Thyroid gland (tissue), 4 donors: ENCODE results near the gene LLPH. TPM values are rescaled to one million over a fixed set of nuclear protein-coding genes. Genes with fewer than 3 reads are reported as not detected.

ENCODE experiments used
- DNase-seq, 2 donors: peaks; one replicate each; pipeline ENCODE4 v3.0.0-alpha.2; 2019
- H3K27ac ChIP-seq, 3 donors: fragments of 200-600 bp; sonication (generic); 1 replicate in 2 of 3; 2 replicates in 1 of 3; pipeline ENCODE4 v1.5.1; 2016 to 2019; ENCODE audit warnings: mild to moderate bottlenecking in 1 of 3, moderate library complexity in 1 of 3
- H3K27me3 ChIP-seq: fragments of 200-600 bp; sonication (generic); one replicate; pipeline ENCODE4 v1.5.1; 2019
- H3K36me3 ChIP-seq, 2 donors: fragments of 200-600 bp; sonication (generic); one replicate each; pipeline ENCODE4 v1.5.1; 2016 to 2019
- H3K4me1 ChIP-seq, 2 donors: fragments of 200-600 bp; sonication (generic); one replicate each; pipeline ENCODE4 v1.5.1; 2017 to 2019
- H3K4me3 ChIP-seq, 3 donors: fragments of 200-600 bp; sonication (generic); replicated peaks in 1 of 3; 1 replicate in 2 of 3; 2 replicates in 1 of 3; pipeline ENCODE4 v1.5.1; 2016; ENCODE audit warnings: mild to moderate bottlenecking in 1 of 3
- H3K9me3 ChIP-seq: fragments of 200-600 bp; sonication (generic); one replicate; pipeline ENCODE4 v1.5.1; 2017
- POLR2A ChIP-seq, 2 donors: fragments of 450-650 bp; IDR thresholded peaks; one replicate each; pipeline ENCODE4 v1.6.1; 2017; ENCODE audit warnings: antibody characterized with exemption in 2 of 2, mild to moderate bottlenecking in 2 of 2, moderate library complexity in 1 of 2
- WGBS, 2 donors: methylation state at CpG; one replicate each; pipeline ENCODE4 v1.1.5; 2017; 5-methylcytosine and 5-hydroxymethylcytosine counted together
- intact Hi-C: fragments of 100-400 bp; cut with DNase I; formaldehyde crosslinking; loops from one replicate; pipeline ENCODE4 v1.15.1; 2023
- total RNA-seq, 4 donors: library from RNA; depleted of rRNA; stranded (reverse); fragments of >200 nt; gene quantifications; one replicate each; pipeline ENCODE4 v1.2.3, GENCODE V29; 2016
- TF ChIP-seq, protein P1 (sequence below), 6 experiments: fragments of 200-600 bp in 3 of 6; fragments of 450-650 bp in 3 of 6; sonication (generic) in 3 of 6; IDR thresholded peaks; one replicate each; pipeline ENCODE4 v1.5.1; 2016 to 2019; ENCODE audit warnings: antibody characterized with exemption in 6 of 6, mild to moderate bottlenecking in 2 of 6, inconsistent platforms in 1 of 6, moderate library complexity in 1 of 6

The LLPH gene
- total RNA-seq, 4 donors from 2014 or later, result 4.5 to 15.0 (median 6.3) TPM

DNA sequence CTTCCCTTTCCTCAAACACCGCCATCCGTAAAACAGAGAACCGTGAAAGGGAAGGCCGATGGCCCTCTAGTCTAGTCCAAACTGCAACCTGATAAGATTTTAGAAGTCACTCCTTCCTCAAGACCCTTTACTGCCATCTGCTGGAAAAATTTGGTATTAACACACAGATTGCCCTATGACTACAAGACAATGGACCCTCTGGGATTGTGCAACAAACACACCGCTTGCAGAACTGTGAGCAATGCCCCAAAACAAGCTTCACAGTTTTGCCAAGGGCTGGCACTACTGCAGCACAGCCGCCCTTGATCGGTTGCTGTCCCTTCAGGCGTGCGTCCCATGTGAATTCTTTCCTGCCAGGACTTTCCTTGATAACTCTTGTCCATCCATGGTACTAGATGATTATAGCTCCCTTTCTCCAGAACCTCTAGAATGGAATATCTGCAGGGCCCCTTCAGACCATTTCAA, 23.1 kb downstream of the LLPH start:
- 22 to 26% methylated on average over 9 of the region's 9 CpGs for WGBS, 2 donors
- H3K4me1 ChIP-seq, result no peaks in the 10 kb centered on the region
- intact Hi-C loops, result loop anchor here (10.0 kb wide), 1 partner anchor 793 kb away; no protein-coding TSS in a partner anchor

DNA sequence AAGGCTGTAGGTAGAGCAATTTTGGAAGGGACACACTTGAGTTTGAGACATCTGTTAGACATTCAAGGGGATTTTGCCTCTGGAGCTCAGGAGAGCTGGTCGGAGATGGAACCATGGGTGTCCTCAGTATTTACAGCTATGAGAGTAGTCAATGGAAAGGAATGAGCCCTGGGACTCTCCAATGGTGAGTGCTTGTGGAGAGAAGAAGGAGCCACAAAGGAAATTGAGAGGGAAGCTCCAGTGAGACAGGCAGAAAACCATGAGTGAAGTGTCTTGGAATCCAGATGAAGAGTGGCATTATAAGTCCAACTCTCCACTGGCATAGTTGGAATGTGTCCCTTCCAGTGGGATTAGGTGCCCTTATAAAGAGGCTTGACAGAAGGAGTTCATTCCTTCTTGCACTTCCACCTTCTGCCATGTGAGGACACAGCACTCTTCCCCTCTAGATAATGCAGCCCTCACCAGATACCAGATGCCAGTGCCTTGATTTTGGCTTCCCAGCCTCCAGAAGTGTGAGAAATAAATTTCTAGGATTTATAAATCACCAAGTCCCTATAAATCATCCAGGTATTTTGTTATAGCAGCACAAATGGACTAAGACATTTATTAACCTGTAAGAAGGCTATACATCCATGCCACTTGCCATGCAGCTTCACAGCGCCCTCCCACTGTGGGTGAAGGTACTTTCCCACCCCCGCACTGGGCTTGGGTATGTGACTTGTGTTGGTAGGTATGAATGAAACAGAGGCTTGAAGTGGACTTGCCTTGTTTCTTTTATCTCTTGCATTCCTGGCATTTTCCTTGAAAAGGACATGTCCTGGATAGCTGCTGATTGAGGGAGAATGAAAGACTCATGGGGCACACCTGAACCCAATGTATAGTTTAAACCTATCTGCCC, 27.3 kb downstream of the LLPH start:
- H3K27me3 ChIP-seq, result no peaks in the 10 kb centered on the region
- 88 to 89% methylated on average over 3 of the region's 3 CpGs for WGBS, 2 donors
- H3K9me3 ChIP-seq, result no peaks in the 10 kb centered on the region
- no peak overlapping the region for H3K4me3 ChIP-seq
- H3K27ac ChIP-seq, result no peak overlapping the region
- TF ChIP-seq, protein P1, sequence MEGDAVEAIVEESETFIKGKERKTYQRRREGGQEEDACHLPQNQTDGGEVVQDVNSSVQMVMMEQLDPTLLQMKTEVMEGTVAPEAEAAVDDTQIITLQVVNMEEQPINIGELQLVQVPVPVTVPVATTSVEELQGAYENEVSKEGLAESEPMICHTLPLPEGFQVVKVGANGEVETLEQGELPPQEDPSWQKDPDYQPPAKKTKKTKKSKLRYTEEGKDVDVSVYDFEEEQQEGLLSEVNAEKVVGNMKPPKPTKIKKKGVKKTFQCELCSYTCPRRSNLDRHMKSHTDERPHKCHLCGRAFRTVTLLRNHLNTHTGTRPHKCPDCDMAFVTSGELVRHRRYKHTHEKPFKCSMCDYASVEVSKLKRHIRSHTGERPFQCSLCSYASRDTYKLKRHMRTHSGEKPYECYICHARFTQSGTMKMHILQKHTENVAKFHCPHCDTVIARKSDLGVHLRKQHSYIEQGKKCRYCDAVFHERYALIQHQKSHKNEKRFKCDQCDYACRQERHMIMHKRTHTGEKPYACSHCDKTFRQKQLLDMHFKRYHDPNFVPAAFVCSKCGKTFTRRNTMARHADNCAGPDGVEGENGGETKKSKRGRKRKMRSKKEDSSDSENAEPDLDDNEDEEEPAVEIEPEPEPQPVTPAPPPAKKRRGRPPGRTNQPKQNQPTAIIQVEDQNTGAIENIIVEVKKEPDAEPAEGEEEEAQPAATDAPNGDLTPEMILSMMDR (IDR thresholded peaks at IDR 0.05), result no peak
- no peak for TF ChIP-seq POLR2A (IDR thresholded peaks at IDR 0.05)
- DNase-seq, result no peak
- H3K36me3 ChIP-seq, result no peaks in the 10 kb centered on the region
- H3K4me1 ChIP-seq, result no peaks in the 10 kb centered on the region
- intact Hi-C loops, result loop anchor here (10.0 kb wide), 1 partner anchor 788 kb away; no protein-coding TSS in a partner anchor

More for the DNA sequence above, 23.1 kb downstream of the LLPH start:
- DNase-seq, result peak; percentile 39 to 46
- H3K4me3 ChIP-seq, result no peak overlapping the region
- no peak overlapping the region for H3K27ac ChIP-seq
- no peaks in the 10 kb centered on the region for H3K36me3 ChIP-seq
- TF ChIP-seq, protein P1 (IDR thresholded peaks at IDR 0.05), result peak; percentile 37 to 80 (median 78)
- TF ChIP-seq POLR2A (IDR thresholded peaks at IDR 0.05), result no peak
- no peaks in the 10 kb centered on the region for H3K9me3 ChIP-seq
- no peaks in the 10 kb centered on the region for H3K27me3 ChIP-seq

DNA sequence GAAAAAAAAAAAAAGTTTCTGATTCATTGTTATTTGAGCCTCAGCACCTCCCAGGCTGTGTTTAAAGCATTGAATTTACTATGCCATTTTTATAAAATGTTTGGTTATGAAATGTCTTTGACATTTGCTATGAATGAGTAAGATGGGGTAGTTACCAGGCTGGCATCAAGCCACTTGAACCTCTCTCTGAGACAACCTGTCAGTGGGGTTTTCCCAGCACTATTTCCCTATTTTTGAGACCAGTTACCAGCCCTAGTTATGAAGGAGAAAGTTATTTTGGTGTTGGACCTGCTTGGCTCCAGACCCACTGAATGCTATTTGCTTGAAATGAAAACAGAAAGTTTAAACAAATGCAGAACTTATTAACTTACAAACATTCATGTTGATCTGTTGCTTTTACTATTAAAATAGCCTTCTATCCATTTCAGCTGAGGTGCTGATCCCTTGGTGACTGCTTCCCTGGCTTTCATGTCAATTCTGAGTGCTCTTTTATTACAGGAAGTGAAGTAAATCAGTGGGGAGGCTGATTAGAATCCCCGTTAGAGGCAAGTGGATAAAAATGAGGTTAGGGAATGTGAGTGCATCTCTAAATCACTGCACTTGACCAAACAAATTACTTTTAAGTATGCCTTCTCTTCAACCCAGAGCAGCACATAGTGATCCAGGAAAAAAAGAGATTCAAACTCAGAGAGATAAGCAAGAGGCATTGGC, 37.8 kb downstream of the LLPH start:
- no peaks in the 10 kb centered on the region for H3K9me3 ChIP-seq
- no peak for DNase-seq
- intact Hi-C loops, result no loop called here
- H3K4me3 ChIP-seq, result no peak overlapping the region
- no peak overlapping the region for H3K27ac ChIP-seq
- H3K27me3 ChIP-seq, result no peaks in the 10 kb centered on the region
- TF ChIP-seq, protein P1 (IDR thresholded peaks at IDR 0.05), result no peak
- no peak for TF ChIP-seq POLR2A (IDR thresholded peaks at IDR 0.05)
- 0 to 21% methylated on average over 1 of the region's 1 CpG for WGBS, 2 donors
- no peaks in the 10 kb centered on the region for H3K36me3 ChIP-seq
- no peaks in the 10 kb centered on the region for H3K4me1 ChIP-seq

DNA sequence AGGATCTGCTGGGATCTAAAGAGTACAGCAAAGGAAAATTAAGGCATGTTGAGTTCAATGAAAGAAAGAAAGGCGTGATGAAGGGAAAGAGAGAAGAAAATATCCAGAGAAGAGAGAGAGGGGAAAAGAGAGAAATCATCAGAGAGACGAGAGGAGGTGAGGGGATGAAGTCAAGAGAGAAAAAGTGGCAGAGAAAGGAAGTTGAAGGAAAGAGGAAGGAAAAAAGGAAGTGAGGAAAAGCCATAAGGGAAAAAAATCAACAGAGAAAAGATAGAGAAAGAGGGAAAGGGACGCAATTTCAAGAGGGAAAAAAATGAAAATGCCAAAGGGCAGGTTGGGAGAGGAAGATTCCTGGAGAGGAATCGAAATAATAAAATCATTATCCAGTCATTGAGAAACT, 40.4 kb downstream of the LLPH start:
- no peak for DNase-seq
- WGBS, 2 donors, result 84 to 85% methylated on average over 4 of the region's 4 CpGs

More for the DNA sequence above, 40.4 kb downstream of the LLPH start:
- Histone ChIP-seq H3K27ac (no peak overlapping the region), H3K4me3 (no peak overlapping the region), H3K36me3 (no peaks in the 10 kb centered on the region), H3K27me3 (no peaks in the 10 kb centered on the region), H3K4me1 (no peaks in the 10 kb centered on the region), H3K9me3 (no peaks in the 10 kb centered on the region)
- no peak for TF ChIP-seq POLR2A (IDR thresholded peaks at IDR 0.05)
- TF ChIP-seq, protein P1 (IDR thresholded peaks at IDR 0.05), result no peak
- intact Hi-C loops, result no loop called here
